HCT116 (cell line): ENCODE measurements around the gene HK2. TPM values are rescaled to one million over a fixed set of nuclear protein-coding genes. Genes with fewer than 3 reads are reported as not detected.
A peak's percentile ranks its signal among the peaks of the same experiment; 100 is the strongest.

Experiments used
- ATAC-seq: fragments of 200-7000 bp; cut with Tn5 transposase; 2 replicates; pipeline ENCODE4 v1.9.1; 2020; ENCODE audit warnings: mild to moderate bottlenecking, moderate library complexity
- BruUV-seq: library from RNA; stranded (reverse); fragments of 400-500 nt; replicated peaks from 2 replicates; lab custom pipeline; 2021; lab: Mats Ljungman, UMichigan
- CTCF ChIA-PET: fragments of 300-600 bp; sonication (Branson Sonifier 250); formaldehyde crosslinking; loops from one replicate; lab custom pipeline; 2021; ENCODE audit warnings: antibody characterized with exemption; lab: Charles Lee
- POLR2A ChIA-PET: fragments of 300-600, 350-600 bp; sonication (Branson Sonifier 250); formaldehyde crosslinking; loops from one replicate; lab custom pipeline; 2021; ENCODE audit warnings: antibody characterized with exemption; lab: Charles Lee
- RAD21 ChIA-PET, 2 experiments: fragments of 300-600 bp; sonication (Branson Sonifier 250); formaldehyde crosslinking; loops; one replicate each; lab custom pipeline; 2023; ENCODE audit warnings: low total read pairs in 2 of 2; ENCODE audit not compliant: uncharacterized antibody in 2 of 2, unreplicated experiment in 2 of 2, low non-redundant PET in 1 of 2; lab: Charles Lee
- DNase-seq: peaks from one replicate; pipeline ENCODE4 v3.0.0-alpha.2; 2010; ENCODE audit warnings: low read depth, low spot score
- H2AFZ ChIP-seq: fragments of 200-600 bp; shearing (Covaris generic), sonication (generic); 2 replicates; pipeline ENCODE4 v1.6.1; 2017; ENCODE audit warnings: low read depth, mixed run types, mixed read lengths, antibody characterized with exemption, low read length; ENCODE audit not compliant: poor library complexity, severe bottlenecking
- H3K27ac ChIP-seq: 2 replicates; pipeline ENCODE4 v1.5.1; 2012; ENCODE audit warnings: low read depth, low read length
- H3K27me3 ChIP-seq: fragments of 200-600 bp; sonication (generic); 2 replicates; pipeline ENCODE4 v1.6.1; 2016; ENCODE audit warnings: mixed run types, low read length, mixed read lengths; ENCODE audit not compliant: insufficient read depth
- H3K36me3 ChIP-seq, 2 experiments: fragments of 200-500 bp in 1 of 2; fragments of 200-600 bp in 1 of 2; sonication (Bioruptor generic) in 1 of 2; sonication (generic) in 1 of 2; 2 replicates each; pipeline versions ENCODE4 v1.5.1 to v1.6.1; 2014 to 2016; ENCODE audit warnings: low read length in 2 of 2, inconsistent platforms in 1 of 2, mixed read lengths in 1 of 2, mixed run types in 1 of 2; ENCODE audit not compliant: insufficient read depth in 2 of 2, control insufficient read depth in 1 of 2
- H3K4me1 ChIP-seq, 2 experiments: fragments of 200-600 bp in 1 of 2; sonication (generic) in 1 of 2; 2 replicates each; pipeline versions ENCODE4 v1.5.1 to v1.6.1; 2012 to 2017; ENCODE audit warnings: low read length in 2 of 2, inconsistent platforms in 1 of 2, mild to moderate bottlenecking in 1 of 2, mixed read lengths in 1 of 2, mixed run types in 1 of 2, moderate library complexity in 1 of 2; ENCODE audit not compliant: insufficient read depth in 2 of 2, control insufficient read depth in 1 of 2
- H3K4me2 ChIP-seq: fragments of 200-600 bp; sonication (generic); 2 replicates; pipeline ENCODE4 v1.6.1; 2017; ENCODE audit warnings: mixed run types, low read length, mixed read lengths
- H3K4me3 ChIP-seq, 2 experiments: fragments of 200-600 bp in 1 of 2; sonication (generic) in 1 of 2; replicated peaks in 1 of 2; 2 replicates each; pipeline ENCODE4 v1.5.1; 2011 to 2016; ENCODE audit warnings: low read length in 2 of 2, control low read depth in 1 of 2, low read depth in 1 of 2, mild to moderate bottlenecking in 1 of 2, mixed read lengths in 1 of 2, mixed run types in 1 of 2
- H3K79me2 ChIP-seq: fragments of 200-600 bp; sonication (generic); 2 replicates; pipeline ENCODE4 v1.6.1; 2017; ENCODE audit warnings: mild to moderate bottlenecking, mixed run types, low read length, moderate library complexity, mixed read lengths; ENCODE audit not compliant: insufficient read depth
- H3K9ac ChIP-seq: fragments of 200-600 bp; sonication (generic); 2 replicates; pipeline ENCODE4 v1.6.1; 2016; ENCODE audit warnings: low read length, mixed read lengths
- H3K9me2 ChIP-seq: fragments of 200-600 bp; sonication (generic), shearing (Covaris generic); 2 replicates; pipeline ENCODE4 v1.6.1; 2017; ENCODE audit warnings: mixed run types, mild to moderate bottlenecking, moderate library complexity; ENCODE audit not compliant: insufficient read depth
- H3K9me3 ChIP-seq, 2 experiments: fragments of 200-500 bp in 1 of 2; fragments of 200-600 bp in 1 of 2; sonication (Bioruptor generic) in 1 of 2; sonication (generic) in 1 of 2; 2 replicates each; pipeline ENCODE4 v1.6.1; 2014 to 2017; ENCODE audit warnings: low read length in 2 of 2, mixed read lengths in 2 of 2, inconsistent platforms in 1 of 2, low read depth in 1 of 2, mild to moderate bottlenecking in 1 of 2, mixed run types in 1 of 2, moderate library complexity in 1 of 2; ENCODE audit not compliant: control insufficient read depth in 1 of 2, insufficient read depth in 1 of 2
- H4K20me1 ChIP-seq: fragments of 200-600 bp; sonication (generic), shearing (Covaris generic); 2 replicates; pipeline ENCODE4 v1.6.1; 2017; ENCODE audit warnings: mixed run types, mild to moderate bottlenecking, moderate library complexity; ENCODE audit not compliant: insufficient read depth
- ATF3 ChIP-seq: IDR thresholded peaks from 2 replicates; pipeline ENCODE4 v1.6.1; 2012
- EGR1 ChIP-seq: IDR thresholded peaks from 2 replicates; pipeline ENCODE4 v1.6.1; 2012; ENCODE audit warnings: low read depth
- ELF1 ChIP-seq: IDR thresholded peaks from 2 replicates; pipeline ENCODE4 v1.6.1; 2012; ENCODE audit warnings: low read depth, borderline replicate concordance
- MAX ChIP-seq: IDR thresholded peaks from 2 replicates; pipeline ENCODE4 v1.6.1; 2012
- POLR2A ChIP-seq: IDR thresholded peaks from 2 replicates; pipeline ENCODE4 v1.7.0; 2011; ENCODE audit warnings: borderline replicate concordance; ENCODE audit not compliant: insufficient read depth, insufficient read length; ENCODE audit errors: extremely low read depth
- POLR2AphosphoS5 ChIP-seq: IDR thresholded peaks from 2 replicates; pipeline ENCODE4 v1.6.1; 2011; ENCODE audit warnings: mild to moderate bottlenecking, low read depth, low read length, moderate library complexity
- YY1 ChIP-seq: IDR thresholded peaks from 2 replicates; pipeline ENCODE4 v1.6.1; 2011; ENCODE audit warnings: low read length, low read depth, moderate library complexity, mild to moderate bottlenecking; ENCODE audit not compliant: insufficient replicate concordance; ENCODE audit errors: extremely low read depth
- ZNF274 ChIP-seq: fragments of 200-500 bp; sonication (Bioruptor generic); IDR thresholded peaks from 2 replicates; pipeline ENCODE4 v1.6.1; 2014; ENCODE audit warnings: mild to moderate bottlenecking, low read depth, low read length, inconsistent platforms
- intact Hi-C: fragments of 100-400 bp; cut with micrococcal nuclease; formaldehyde crosslinking; loops from 2 replicates; pipeline ENCODE4 v1.10.0; 2022
- total RNA-seq: library from RNA; stranded (reverse); gene quantifications from one replicate; pipeline ENCODE4 v1.2.1, GENCODE V29; 2021; ENCODE audit not compliant: unreplicated experiment

The HK2 gene
- total RNA-seq, 1 experiment from 2014 or later, result 42.5 TPM

- Histone ChIP-seq H4K20me1 (no peaks in the 10 kb centered on the region), H3K27ac (peak overlapping the region; percentile 36; the same call in 1 of the 2 replicates), H3K9ac (0 out of 2 replicates have a peak overlapping the region, but pooled peaks have one; percentile 26), H3K4me1 (peaks cover 37 to 56% of the 10 kb centered on the region in 2 experiments), H3K9me2 (no peaks in the 10 kb centered on the region), H3K27me3 (no peaks in the 10 kb centered on the region), H3K36me3 (no peaks in the 10 kb centered on the region; a peak in 1 of 4 replicates), H3K4me2 (peak overlapping the region; percentile 76), H3K9me3 (no peaks in the 10 kb centered on the region), H2AFZ (no peak overlapping the region), H3K79me2 (peaks cover 92% of the 10 kb centered on the region), H3K4me3 (peak overlapping the region in 1 of 2 experiments; percentile 16; a peak in 2 of 4 replicates)
- ChIA-PET CTCF (interaction anchor here (1.3 kb wide), 1 partner anchor 9 kb away, joined by 5 read pairs; no protein-coding TSS in a partner anchor), POLR2A (interaction anchor here (1.2 kb wide), 1 partner anchor 9 kb away, joined by 6 read pairs; no protein-coding TSS in a partner anchor), RAD21 (no interaction called here)
- DNase-seq (no peak), ATAC-seq (no peak)
- BruUV-seq, result no TSS peak
- intact Hi-C loops, result no loop called here
- TF ChIP-seq POLR2A (no peak), MAX (0 out of 2 replicates have a peak, but pooled peaks have one; percentile 0), ATF3 (no peak)
These were observed 10.0 kb downstream of the HK2 start for GRCh38 chr2:74843899-74844298.

- Histone ChIP-seq H3K4me1 (peaks cover 37 to 62% of the 10 kb centered on the region in 2 experiments), H3K79me2 (peaks cover 94% of the 10 kb centered on the region), H3K9ac (0 out of 2 replicates have a peak overlapping the region, but pooled peaks have one; percentile 3), H3K27ac (peak overlapping the region; percentile 67), H4K20me1 (no peaks in the 10 kb centered on the region), H3K9me2 (no peaks in the 10 kb centered on the region), H3K4me2 (peak overlapping the region; percentile 76), H3K4me3 (peak overlapping the region in 1 of 2 experiments; percentile 29; a peak in 2 of 4 replicates), H3K36me3 (no peaks in the 10 kb centered on the region; a peak in 1 of 4 replicates)
- CTCF ChIA-PET, result interaction anchor here (0.6 kb wide), 1 partner anchor 8 kb away, joined by 3 read pairs; no protein-coding TSS in a partner anchor
- ATAC-seq, result no peak
- intact Hi-C loops, result no loop called here
- BruUV-seq, result no TSS peak
- TF ChIP-seq ZNF274 (no peak), ELF1 (no peak), POLR2A (no peak), YY1 (no peak), EGR1 (no peak), POLR2AphosphoS5 (no peak)
- TF ChIP-seq, all 23 proteins: peak for 0
- no peaks in the 10 kb centered on the region for H3K27me3 ChIP-seq
- POLR2A ChIA-PET, result interaction anchor here (1.0 kb wide), 1 partner anchor 8 kb away, joined by 6 read pairs; no protein-coding TSS in a partner anchor
- DNase-seq, result no peak
- H3K9me3 ChIP-seq, result no peaks in the 10 kb centered on the region
- RAD21 ChIA-PET, result interaction anchor here in 1 of 2 experiments (0.6 kb wide), 1 partner anchor 745 kb away, joined by 3 read pairs; no protein-coding TSS in a partner anchor
- no peak overlapping the region for H2AFZ ChIP-seq
These were observed 10.8 kb downstream of the HK2 start for GRCh38 chr2:74844752-74845151.
